Cardiac atrium fibroblast (primary cell): ENCODE data around the gene C16orf87. TPM values are rescaled to one million over a fixed set of nuclear protein-coding genes. Genes with fewer than 3 reads are reported as not detected.

Source experiments
- total RNA-seq: library from RNA; depleted of rRNA; stranded (reverse); fragments of >200 nt; gene quantifications from 2 replicates; pipeline ENCODE4 v1.2.3, GENCODE V29; 2015

The C16orf87 gene, protein sequence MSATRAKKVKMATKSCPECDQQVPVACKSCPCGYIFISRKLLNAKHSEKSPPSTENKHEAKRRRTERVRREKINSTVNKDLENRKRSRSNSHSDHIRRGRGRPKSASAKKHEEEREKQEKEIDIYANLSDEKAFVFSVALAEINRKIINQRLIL
- total RNA-seq: 5.3 and 6.5 TPM in 2 replicates

DNA sequence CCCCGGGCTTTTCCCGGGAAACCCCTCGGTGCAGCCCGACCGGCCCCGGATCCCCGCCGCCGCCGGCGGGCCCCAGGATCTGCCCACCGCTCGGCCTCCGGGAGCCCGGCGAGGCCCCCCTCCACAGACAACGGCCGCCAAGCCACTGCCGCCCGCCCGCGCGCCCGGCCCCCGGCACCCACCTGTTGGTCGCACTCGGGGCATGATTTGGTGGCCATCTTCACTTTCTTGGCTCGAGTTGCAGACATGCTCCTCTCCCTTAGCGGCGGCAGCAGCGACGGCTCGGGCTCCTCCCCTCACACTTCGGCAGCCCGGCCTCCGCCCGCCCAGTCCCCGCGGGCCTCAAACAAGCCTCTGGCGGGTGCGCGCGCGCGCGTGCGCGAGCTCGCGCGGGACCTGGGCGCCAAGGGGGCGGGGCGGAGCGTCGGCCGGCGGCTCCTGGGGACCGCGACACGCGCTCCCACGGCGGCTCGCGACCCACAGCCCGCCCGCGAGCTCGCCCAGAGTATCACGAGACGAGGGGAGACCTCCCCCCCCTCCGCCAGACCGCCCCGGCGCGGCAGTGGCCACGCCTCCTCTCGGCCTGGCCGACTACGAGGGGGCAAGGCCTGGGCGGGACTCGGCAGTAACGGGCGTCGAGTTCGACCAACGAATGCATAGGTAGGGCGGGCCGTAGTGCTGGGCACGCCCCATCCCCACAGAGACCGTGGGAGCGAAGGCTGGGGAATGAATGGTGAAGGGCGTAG, at the start of gene C16orf87:
TSS of gene C16orf87 (minus strand) at position 279 of the 746 bp plus-strand sequence. CDS start at position 248, 31 bp downstream.

DNA sequence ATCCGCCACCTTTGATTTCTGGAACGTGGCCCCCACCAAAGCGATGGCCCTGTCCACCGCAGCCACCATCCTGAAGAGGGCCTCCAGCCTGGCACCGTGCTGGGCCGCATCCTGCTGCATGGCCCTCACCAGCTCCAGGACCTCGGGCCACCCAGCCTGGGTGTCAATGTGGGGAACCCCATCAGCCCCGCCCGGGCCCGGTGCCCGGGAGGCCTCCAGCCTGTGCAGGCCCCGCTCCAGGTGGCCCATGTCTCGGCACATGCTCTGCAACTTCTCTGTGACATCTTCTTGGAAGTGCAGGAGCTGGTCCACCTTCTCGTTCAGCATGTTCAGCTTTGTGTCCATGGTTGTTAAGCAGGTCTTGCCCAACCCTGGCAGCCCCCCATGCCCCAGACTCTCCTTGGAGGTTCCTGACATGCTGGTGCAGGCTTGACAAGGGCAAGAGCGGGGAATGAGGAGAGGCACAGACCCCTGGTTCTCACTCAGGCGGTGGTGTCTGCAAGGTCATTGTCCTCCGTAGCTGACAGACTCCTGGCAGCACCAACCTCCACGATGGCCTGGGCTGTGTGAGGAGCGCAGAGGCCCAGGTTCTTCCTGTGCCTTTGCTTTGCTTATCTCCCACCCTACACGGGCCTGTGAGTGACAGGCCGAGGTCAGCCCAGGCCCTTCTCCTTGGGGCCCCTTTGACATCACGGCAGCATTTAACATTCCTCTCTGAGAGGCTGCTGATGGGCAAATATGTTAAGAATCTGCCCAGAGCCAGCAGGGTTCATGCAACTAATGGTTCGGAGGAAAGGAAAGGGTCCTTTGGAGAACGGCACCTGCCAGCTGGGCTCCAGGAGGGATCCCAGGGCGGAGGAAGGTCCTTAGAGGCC, 83.0 kb downstream of the C16orf87 start, which contains the start of gene MYLK3:
TSS of gene MYLK3 (minus strand) at position 568 of the 875 bp plus-strand sequence. CDS start at position 417, 151 bp downstream.

Other genes with a start within 250 kb of the C16orf87 start
- 6.7 and 6.8 TPM in 2 replicates for gene SHCBP1, start 209.8 kb downstream of the C16orf87 start, total RNA-seq
- 74.9 and 85.5 TPM in 2 replicates for gene VPS35, start 142.0 kb downstream of the C16orf87 start, total RNA-seq
- 7.8 and 8.3 TPM in 2 replicates for gene ORC6, start 141.5 kb downstream of the C16orf87 start, total RNA-seq
- under 0.01 and 0.18 TPM in 2 replicates for gene MYLK3, start 82.8 kb downstream of the C16orf87 start, total RNA-seq
- gene GPT2, start 53.2 kb upstream of the C16orf87 start, total RNA-seq: 25.8 and 31.9 TPM in 2 replicates
- 40.1 and 48.3 TPM in 2 replicates for gene DNAJA2, start 142.5 kb upstream of the C16orf87 start, total RNA-seq